Aorta (tissue), 5 donors: ENCODE results near the gene GRID2IP. TPM values are rescaled to one million over a fixed set of nuclear protein-coding genes. Genes with fewer than 3 reads are reported as not detected.
A peak's percentile ranks its signal among the peaks of the same experiment; 100 is the strongest.

Source experiments
- ATAC-seq: fragments of 200-7000 bp; cut with Tn5 transposase; one replicate; pipeline ENCODE4 v1.9.1; 2022; ENCODE audit warnings: moderate library complexity; ENCODE audit not compliant: low FRiP score
- DNase-seq, 2 donors: peaks; one replicate each; pipeline ENCODE4 v3.0.0-alpha.2; 2020
- H3K27ac ChIP-seq, 2 donors: one replicate each; pipeline ENCODE4 v1.5.1; 2013; ENCODE audit warnings: low read length in 2 of 2, mild to moderate bottlenecking in 2 of 2, moderate library complexity in 2 of 2, control low read depth in 1 of 2, inconsistent platforms in 1 of 2, low read depth in 1 of 2
- H3K27me3 ChIP-seq, 2 donors: one replicate each; pipeline ENCODE4 v1.6.1; 2013; ENCODE audit warnings: control low read depth in 1 of 2, low read length in 1 of 2, mild to moderate bottlenecking in 1 of 2, moderate library complexity in 1 of 2; ENCODE audit not compliant: insufficient read depth in 2 of 2, control insufficient read depth in 1 of 2
- H3K36me3 ChIP-seq, 2 donors: one replicate each; pipeline ENCODE4 v1.6.1; 2013; ENCODE audit warnings: control low read depth in 1 of 2, low read length in 1 of 2, mild to moderate bottlenecking in 1 of 2; ENCODE audit not compliant: insufficient read depth in 2 of 2, control insufficient read depth in 1 of 2
- H3K4me1 ChIP-seq, 2 donors: one replicate each; pipeline ENCODE4 v1.6.1; 2013; ENCODE audit warnings: low read length in 2 of 2, control low read depth in 1 of 2, mild to moderate bottlenecking in 1 of 2, moderate library complexity in 1 of 2; ENCODE audit not compliant: insufficient read depth in 2 of 2, control insufficient read depth in 1 of 2
- H3K4me3 ChIP-seq, 2 donors: one replicate each; pipeline ENCODE4 v1.5.1; 2013; ENCODE audit warnings: low read length in 2 of 2, control low read depth in 1 of 2, mild to moderate bottlenecking in 1 of 2
- H3K9me3 ChIP-seq: one replicate; pipeline ENCODE4 v1.6.1; 2013; ENCODE audit warnings: mild to moderate bottlenecking, low read length; ENCODE audit not compliant: control insufficient read depth
- WGBS, 2 donors: extraction: QIAGEN DNeasy Blood & Tissue Kit; methylation state at CpG; one replicate each; pipeline ENCODE4 v1.1.7; 2013; 5-methylcytosine and 5-hydroxymethylcytosine counted together
- intact Hi-C, 2 donors: fragments of 100-400 bp; cut with DNase I; formaldehyde crosslinking; loops; one replicate each; pipeline versions ENCODE4 v1.14.2 to v1.15.0; 2022
- polyA plus RNA-seq, 2 donors: library from polyadenylated mRNA; stranded (reverse); fragments of 200-250 nt; gene quantifications; one replicate each; pipeline ENCODE4 v1.2.3, GENCODE V29; 2013
- total RNA-seq, 2 donors: library from RNA; stranded (reverse); fragmentation: NEBNext Ultra II Directional; extraction: Animal tissue kit (Norgen Biotek cat#: 25700); gene quantifications; one replicate each; pipeline ENCODE4 v1.2.1, GENCODE V29; 2021
- donor health status: healthy with polysubstance abuse.
- donor health status: Bipolar disorder and iron deficiency.
- donor health status: DM: no; HTN: no; CAD: no.
- donor health status: DM: no; HTN: no; CAD: no.
- donor health status: DM: yes; HTN: yes; CAD: no.

GRID2IP gene
- total and polyA plus RNA-seq, 4 donors: 0.16 to 0.39 (median 0.25) TPM; not detected in 1

GRCh38 chr7:6500691-6501090, 50.6 kb downstream of the GRID2IP start:
- Histone ChIP-seq H3K27me3 (no peaks in the 10 kb centered on the region), H3K36me3 (no peaks in the 10 kb centered on the region), H3K4me3 (no peak overlapping the region), H3K4me1 (no peaks in the 10 kb centered on the region), H3K9me3 (no peaks in the 10 kb centered on the region), H3K27ac (no peak overlapping the region)
- DNase-seq: no peak
- WGBS, 2 donors: 85 to 94% methylated on average over 1 of the region's 1 CpG
- ATAC-seq: no peak
- intact Hi-C loops: no loop called here

GRCh38 chr7:6497994-6498393, 53.3 kb downstream of the GRID2IP start:
- DNase-seq: peak in 1 of 2 donors; percentile 41
- H3K9me3 ChIP-seq: no peaks in the 10 kb centered on the region
- ATAC-seq: no peak
- H3K27me3 ChIP-seq: no peaks in the 10 kb centered on the region
- 86 to 94% methylated on average over 13 to 14 of the region's 14 CpGs for WGBS, 2 donors
- H3K36me3 ChIP-seq: no peaks in the 10 kb centered on the region
- no peak overlapping the region for H3K27ac ChIP-seq
- no peaks in the 10 kb centered on the region for H3K4me1 ChIP-seq
- H3K4me3 ChIP-seq: no peak overlapping the region
- intact Hi-C loops: no loop called here

GRCh38 chr7:6497637-6497905, 53.7 kb downstream of the GRID2IP start:
- H3K27me3 ChIP-seq: no peaks in the 10 kb centered on the region
- no peak for ATAC-seq
- no peak overlapping the region for H3K27ac ChIP-seq
- H3K9me3 ChIP-seq: no peaks in the 10 kb centered on the region
- no peak overlapping the region for H3K4me3 ChIP-seq
- H3K4me1 ChIP-seq: no peaks in the 10 kb centered on the region
- 94 to 95% methylated on average over 14 of the region's 14 CpGs for WGBS, 2 donors
- intact Hi-C loops: no loop called here
- no peaks in the 10 kb centered on the region for H3K36me3 ChIP-seq
- DNase-seq: no peak

- no peak for ATAC-seq
- intact Hi-C loops: no loop called here
- 81% methylated on average over 19 of the region's 19 CpGs for WGBS, 2 donors
These were observed 54.2 kb downstream of the GRID2IP start for GRCh38 chr7:6496842-6497636.

GRCh38 chr7:6495597-6496262, 55.5 kb downstream of the GRID2IP start:
- intact Hi-C loops: no loop called here
- Histone ChIP-seq H3K4me1 (no peaks in the 10 kb centered on the region), H3K4me3 (no peak overlapping the region), H3K9me3 (no peaks in the 10 kb centered on the region), H3K27ac (no peak overlapping the region), H3K27me3 (no peaks in the 10 kb centered on the region), H3K36me3 (no peaks in the 10 kb centered on the region)
- no peak for ATAC-seq
- WGBS, 2 donors: 91 to 93% methylated on average over 6 of the region's 6 CpGs
- peak in 1 of 2 donors; percentile 11 for DNase-seq

More at GRCh38 chr7:6496842-6497636, 54.2 kb downstream of the GRID2IP start:
- Histone ChIP-seq H3K4me1 (no peaks in the 10 kb centered on the region), H3K27ac (no peak overlapping the region), H3K4me3 (no peak overlapping the region), H3K27me3 (no peaks in the 10 kb centered on the region), H3K9me3 (no peaks in the 10 kb centered on the region), H3K36me3 (no peaks in the 10 kb centered on the region)
- DNase-seq: peak in 1 of 2 donors; percentile 17

- H3K27me3 ChIP-seq: no peaks in the 10 kb centered on the region
- H3K36me3 ChIP-seq: no peaks in the 10 kb centered on the region
- no peak overlapping the region for H3K27ac ChIP-seq
- 76 to 87% methylated on average over 2 of the region's 2 CpGs for WGBS, 2 donors
- intact Hi-C loops: no loop called here
- H3K9me3 ChIP-seq: no peaks in the 10 kb centered on the region
- no peak overlapping the region for H3K4me3 ChIP-seq
- DNase-seq (peak in 1 of 2 donors; percentile 6), ATAC-seq (no peak)
- H3K4me1 ChIP-seq: no peaks in the 10 kb centered on the region
These were observed 56.9 kb downstream of the GRID2IP start for GRCh38 chr7:6494365-6494764.

- intact Hi-C loops: no loop called here
- no peak for ATAC-seq
- WGBS, 2 donors: 84% methylated on average over 10 of the region's 10 CpGs
These were observed 60.1 kb downstream of the GRID2IP start for GRCh38 chr7:6491194-6491593.

GRCh38 chr7:6489612-6490011, 61.6 kb downstream of the GRID2IP start:
- intact Hi-C loops: no loop called here
- 29 to 38% methylated on average over 1 of the region's 1 CpG for WGBS, 2 donors
- no peaks in the 10 kb centered on the region for H3K4me1 ChIP-seq
- DNase-seq (peak in 1 of 2 donors; percentile 3), ATAC-seq (no peak)
- H3K27ac ChIP-seq: no peak overlapping the region
- no peaks in the 10 kb centered on the region for H3K9me3 ChIP-seq
- H3K4me3 ChIP-seq: no peak overlapping the region
- no peaks in the 10 kb centered on the region for H3K27me3 ChIP-seq
- H3K36me3 ChIP-seq: no peaks in the 10 kb centered on the region

More at GRCh38 chr7:6491194-6491593, 60.1 kb downstream of the GRID2IP start:
- Histone ChIP-seq H3K9me3 (no peaks in the 10 kb centered on the region), H3K4me1 (no peaks in the 10 kb centered on the region), H3K27ac (no peak overlapping the region), H3K4me3 (no peak overlapping the region), H3K36me3 (no peaks in the 10 kb centered on the region), H3K27me3 (no peaks in the 10 kb centered on the region)
- peak in 1 of 2 donors; percentile 14 for DNase-seq

GRCh38 chr7:6487184-6487545, 64.1 kb downstream of the GRID2IP start:
- H3K27me3 ChIP-seq: no peaks in the 10 kb centered on the region
- intact Hi-C loops: no loop called here
- DNase-seq (peak; percentile 37 to 61), ATAC-seq (no peak)
- H3K4me3 ChIP-seq: no peak overlapping the region
- H3K27ac ChIP-seq: no peak overlapping the region
- WGBS, 2 donors: 92 to 95% methylated on average over 4 of the region's 4 CpGs
- H3K36me3 ChIP-seq: no peaks in the 10 kb centered on the region
- H3K4me1 ChIP-seq: no peaks in the 10 kb centered on the region
- no peaks in the 10 kb centered on the region for H3K9me3 ChIP-seq
